Endothelial cell of umbilical vein (primary cell): ENCODE results near the gene OR6Q1.
A peak's percentile ranks its signal among the peaks of the same experiment; 100 is the strongest.

Experiments used
- EZH2 ChIP-seq: IDR thresholded peaks from 2 replicates; pipeline ENCODE4 v1.6.1; 2012; ENCODE audit warnings: borderline replicate concordance, low read depth, mild to moderate bottlenecking, moderate library complexity, low read length, inconsistent platforms; ENCODE audit not compliant: severe bottlenecking
- GATA2 ChIP-seq: IDR thresholded peaks from 2 replicates; pipeline ENCODE4 v1.7.0; 2011; ENCODE audit warnings: low read depth, mild to moderate bottlenecking, moderate library complexity, mixed read lengths, low read length; ENCODE audit not compliant: insufficient read length, insufficient read depth
- MYC ChIP-seq: IDR thresholded peaks from one replicate; pipeline ENCODE4 v1.6.1; 2011; ENCODE audit warnings: mild to moderate bottlenecking, low read depth, low read length
- POLR2A ChIP-seq: IDR thresholded peaks from 2 replicates; pipeline ENCODE4 v1.6.1; 2012; ENCODE audit warnings: low read depth, mild to moderate bottlenecking, control low read depth, low read length
- POLR2AphosphoS5 ChIP-seq: IDR thresholded peaks from 2 replicates; pipeline ENCODE4 v1.6.1; 2012; ENCODE audit warnings: low read depth, mild to moderate bottlenecking, control low read depth, low read length, moderate library complexity; ENCODE audit not compliant: insufficient read depth
- TF ChIP-seq, protein P1 (sequence below), 2 donors: IDR thresholded peaks; 1 replicate in 1 of 2; 2 replicates in 1 of 2; pipeline ENCODE4 v1.5.1; 2011; ENCODE audit warnings: low read length in 2 of 2, mild to moderate bottlenecking in 2 of 2, moderate library complexity in 2 of 2, control low read depth in 1 of 2, inconsistent platforms in 1 of 2, low read depth in 1 of 2; ENCODE audit not compliant: insufficient read depth in 1 of 2; ENCODE audit errors: extremely low read depth in 1 of 2

DNA sequence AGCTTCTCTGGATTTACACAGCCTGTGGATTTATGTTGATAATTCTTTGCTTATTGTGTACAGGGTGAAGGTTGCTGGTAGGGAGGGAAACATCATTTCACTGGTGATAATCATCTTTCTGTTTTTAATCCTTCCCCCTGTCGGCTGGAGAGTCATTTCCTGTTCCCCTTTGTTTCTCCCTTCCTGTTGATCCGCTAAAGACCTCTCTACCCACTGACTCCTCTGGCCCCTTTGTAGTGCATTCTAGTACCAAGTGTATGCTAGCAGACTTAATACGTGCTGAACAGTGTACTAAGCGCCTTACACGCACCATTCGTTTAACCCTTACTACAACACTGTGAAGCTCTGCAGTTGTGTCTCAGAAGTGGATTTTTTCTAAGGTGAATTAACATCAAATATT, 26.1 kb upstream of the OR6Q1 start:
- TF ChIP-seq, protein P1, sequence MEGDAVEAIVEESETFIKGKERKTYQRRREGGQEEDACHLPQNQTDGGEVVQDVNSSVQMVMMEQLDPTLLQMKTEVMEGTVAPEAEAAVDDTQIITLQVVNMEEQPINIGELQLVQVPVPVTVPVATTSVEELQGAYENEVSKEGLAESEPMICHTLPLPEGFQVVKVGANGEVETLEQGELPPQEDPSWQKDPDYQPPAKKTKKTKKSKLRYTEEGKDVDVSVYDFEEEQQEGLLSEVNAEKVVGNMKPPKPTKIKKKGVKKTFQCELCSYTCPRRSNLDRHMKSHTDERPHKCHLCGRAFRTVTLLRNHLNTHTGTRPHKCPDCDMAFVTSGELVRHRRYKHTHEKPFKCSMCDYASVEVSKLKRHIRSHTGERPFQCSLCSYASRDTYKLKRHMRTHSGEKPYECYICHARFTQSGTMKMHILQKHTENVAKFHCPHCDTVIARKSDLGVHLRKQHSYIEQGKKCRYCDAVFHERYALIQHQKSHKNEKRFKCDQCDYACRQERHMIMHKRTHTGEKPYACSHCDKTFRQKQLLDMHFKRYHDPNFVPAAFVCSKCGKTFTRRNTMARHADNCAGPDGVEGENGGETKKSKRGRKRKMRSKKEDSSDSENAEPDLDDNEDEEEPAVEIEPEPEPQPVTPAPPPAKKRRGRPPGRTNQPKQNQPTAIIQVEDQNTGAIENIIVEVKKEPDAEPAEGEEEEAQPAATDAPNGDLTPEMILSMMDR (IDR thresholded peaks at IDR 0.05; ENCODE audit: extremely low read depth in 1 of 2, insufficient read depth in 1 of 2, low read depth in 1 of 2, low read length in 2 of 2), result no peak
- TF ChIP-seq POLR2A (peak; percentile 67), POLR2AphosphoS5 (peak; percentile 83), EZH2 (no peak), MYC (no peak), GATA2 (peak; percentile 99)
